DND-41 (cell line): ENCODE data around the gene SOCS1.

ENCODE experiments used
- EZH2 ChIP-seq: IDR thresholded peaks from 3 replicates; pipeline ENCODE4 v1.6.1; 2012; ENCODE audit warnings: borderline replicate concordance, low read depth, mild to moderate bottlenecking, moderate library complexity, low read length, inconsistent platforms; ENCODE audit not compliant: severe bottlenecking
- TF ChIP-seq, protein P1 (sequence below): IDR thresholded peaks from 2 replicates; pipeline ENCODE4 v1.5.1; 2012; ENCODE audit warnings: borderline replicate concordance, low read length, moderate library complexity, mild to moderate bottlenecking; ENCODE audit not compliant: poor library complexity, severe bottlenecking; ENCODE audit errors: extremely low read depth

DNA sequence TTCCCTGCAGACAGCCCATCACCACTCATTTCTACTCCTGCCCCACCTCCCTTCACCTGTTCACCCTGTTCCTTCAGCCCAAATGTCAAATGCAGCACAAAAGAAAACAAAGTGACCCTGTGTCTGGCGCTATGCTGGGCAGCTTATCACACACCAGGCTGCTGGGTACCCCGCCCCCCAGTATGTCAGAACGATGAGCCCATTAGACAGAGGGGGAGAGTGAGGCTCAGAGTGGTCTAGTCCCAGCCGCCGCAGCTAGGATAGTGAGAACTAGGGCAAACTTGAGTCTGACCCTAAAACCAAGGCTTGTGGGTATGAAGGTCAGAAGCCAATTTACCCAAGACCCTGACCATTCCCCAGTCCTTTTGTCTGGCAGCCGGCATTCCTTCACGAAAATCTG, 9.1 kb upstream of the SOCS1 start:
- TF ChIP-seq, protein P1, sequence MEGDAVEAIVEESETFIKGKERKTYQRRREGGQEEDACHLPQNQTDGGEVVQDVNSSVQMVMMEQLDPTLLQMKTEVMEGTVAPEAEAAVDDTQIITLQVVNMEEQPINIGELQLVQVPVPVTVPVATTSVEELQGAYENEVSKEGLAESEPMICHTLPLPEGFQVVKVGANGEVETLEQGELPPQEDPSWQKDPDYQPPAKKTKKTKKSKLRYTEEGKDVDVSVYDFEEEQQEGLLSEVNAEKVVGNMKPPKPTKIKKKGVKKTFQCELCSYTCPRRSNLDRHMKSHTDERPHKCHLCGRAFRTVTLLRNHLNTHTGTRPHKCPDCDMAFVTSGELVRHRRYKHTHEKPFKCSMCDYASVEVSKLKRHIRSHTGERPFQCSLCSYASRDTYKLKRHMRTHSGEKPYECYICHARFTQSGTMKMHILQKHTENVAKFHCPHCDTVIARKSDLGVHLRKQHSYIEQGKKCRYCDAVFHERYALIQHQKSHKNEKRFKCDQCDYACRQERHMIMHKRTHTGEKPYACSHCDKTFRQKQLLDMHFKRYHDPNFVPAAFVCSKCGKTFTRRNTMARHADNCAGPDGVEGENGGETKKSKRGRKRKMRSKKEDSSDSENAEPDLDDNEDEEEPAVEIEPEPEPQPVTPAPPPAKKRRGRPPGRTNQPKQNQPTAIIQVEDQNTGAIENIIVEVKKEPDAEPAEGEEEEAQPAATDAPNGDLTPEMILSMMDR: no peak
- no peak for TF ChIP-seq EZH2
